Measurements from ENCODE around the gene LZTS2. TPM values are rescaled to one million over a fixed set of nuclear protein-coding genes. Genes with fewer than 3 reads are reported as not detected.

Gene LZTS2
- total and polyA plus RNA-seq, 5 donors: 42.5 to 66.4 (median 47.6) TPM

Small RNA genes within 50 kb of the gene (microRNA-seq; reads per million reads assigned to microRNA genes)
- gene MIR608: 0 reads per million in 2 donors

Other genes starting within 250 kb of the LZTS2 start
- 10 to 100 TPM; 15.8 to 22.6 (median 20.5) TPM for gene SLF2, start 86.8 kb upstream of the LZTS2 start, total RNA-seq
- gene SLF2, start 86.8 kb upstream of the LZTS2 start, polyA plus RNA-seq: 7.4 TPM
- gene SEMA4G, start 30.3 kb upstream of the LZTS2 start, total RNA-seq: 1 to 10 TPM; 3.1 to 3.8 (median 3.3) TPM
- gene SEMA4G, start 30.3 kb upstream of the LZTS2 start, polyA plus RNA-seq: 3.2 TPM
- 10 to 100 TPM; 47.2 to 62.6 (median 60.6) TPM for gene MRPL43, start 12.3 kb upstream of the LZTS2 start, total RNA-seq
- 90.6 TPM for gene MRPL43, start 12.3 kb upstream of the LZTS2 start, polyA plus RNA-seq
- 1 to 10 TPM; 4.3 to 7.5 (median 5.2) TPM for gene TWNK, start 12.3 kb upstream of the LZTS2 start, total RNA-seq
- 4.4 TPM for gene TWNK, start 12.3 kb upstream of the LZTS2 start, polyA plus RNA-seq
- under 1 TPM; 0.33 to 0.94 (median 0.83) TPM for gene PDZD7, start 31.3 kb downstream of the LZTS2 start, total RNA-seq
- gene PDZD7, start 31.3 kb downstream of the LZTS2 start, polyA plus RNA-seq: 0.41 TPM
- 10 to 100 TPM; 21.1 to 28.1 (median 24.7) TPM for gene SFXN3, start 31.4 kb downstream of the LZTS2 start, total RNA-seq
- gene SFXN3, start 31.4 kb downstream of the LZTS2 start, polyA plus RNA-seq: 18.0 TPM
- gene KAZALD1, start 62.2 kb downstream of the LZTS2 start, total RNA-seq: 10 to 100 TPM in 3 of 4 donors, 1 to 10 TPM in 1; 6.7 to 19.1 (median 12.7) TPM
- 15.3 TPM for gene KAZALD1, start 62.2 kb downstream of the LZTS2 start, polyA plus RNA-seq
- gene TLX1, start 131.5 kb downstream of the LZTS2 start, total RNA-seq: 1 to 10 TPM in 3 of 4 donors, under 1 TPM in 1; 0.09 to 1.2 (median 1.0) TPM
- 0.52 TPM for gene TLX1, start 131.5 kb downstream of the LZTS2 start, polyA plus RNA-seq
- not detected for gene LBX1, start 229.7 kb downstream of the LZTS2 start, total RNA-seq
- not detected for gene LBX1, start 229.7 kb downstream of the LZTS2 start, polyA plus RNA-seq

All from right cardiac atrium (tissue), 5 donors.